ENCODE measurements around the gene TBL1XR1.
"Not testable (repeated sequence)": the region's sequence is repeated elsewhere in the genome, so short reads cannot be mapped to it uniquely, and the experiment has no call there.

Gene TBL1XR1

GRCh38 chr3:177035676-177036075, 161.6 kb downstream of the TBL1XR1 start:
- ChIA-PET POLR2A (ENCODE audit: low non-redundant PET) (no interaction called here), CTCF (no interaction called here)
- H3K27ac ChIP-seq = no peak overlapping the region
- no peak for DNase-seq (ENCODE audit: low spot score)
- TF ChIP-seq CTCF (conservative IDR thresholded peaks at IDR 0.05; ENCODE audit: low read depth) = no peak

- TF ChIP-seq CTCF (conservative IDR thresholded peaks at IDR 0.05; ENCODE audit: low read depth) = no peak
- POLR2A ChIA-PET (ENCODE audit: low non-redundant PET) = no interaction called here
- no peak for DNase-seq (ENCODE audit: low spot score)
- no peak overlapping the region for H3K27ac ChIP-seq
- CTCF ChIA-PET = no interaction called here
Observed at GRCh38 chr3:177034832-177035475, 162.3 kb downstream of the TBL1XR1 start.

GRCh38 chr3:177026505-177027277, 170.6 kb downstream of the TBL1XR1 start:
- POLR2A ChIA-PET (ENCODE audit: low non-redundant PET) = no interaction called here
- CTCF ChIA-PET = interaction anchor here (0.6 to 0.7 kb wide), 5 partner anchors 25 to 394 kb away, joined by 3 to 5 read pairs (median 3); no protein-coding TSS in a partner anchor
- TF ChIP-seq CTCF (conservative IDR thresholded peaks at IDR 0.05; ENCODE audit: low read depth) = no peak
- no peak for DNase-seq (ENCODE audit: low spot score)
- H3K27ac ChIP-seq = no peak overlapping the region

- POLR2A ChIA-PET (ENCODE audit: low non-redundant PET) = no interaction called here
- CTCF ChIA-PET = interaction anchor here (0.6 kb wide), 1 partner anchor 13 kb away, joined by 3 read pairs; no protein-coding TSS in a partner anchor
- DNase-seq (ENCODE audit: low spot score) = no peak
Observed at GRCh38 chr3:177015881-177016280, 181.4 kb downstream of the TBL1XR1 start.

GRCh38 chr3:177013681-177014280, 183.5 kb downstream of the TBL1XR1 start:
- no peak for TF ChIP-seq CTCF (conservative IDR thresholded peaks at IDR 0.05; ENCODE audit: low read depth)
- ChIA-PET CTCF (interaction anchor here (0.6 kb wide), 1 partner anchor 343 kb away, joined by 4 read pairs; no protein-coding TSS in a partner anchor), POLR2A (ENCODE audit: low non-redundant PET) (no interaction called here)
- DNase-seq (ENCODE audit: low spot score) = no peak
- no peak overlapping the region for H3K27ac ChIP-seq

More at GRCh38 chr3:177015881-177016280, 181.4 kb downstream of the TBL1XR1 start:
- no peak for TF ChIP-seq CTCF (conservative IDR thresholded peaks at IDR 0.05; ENCODE audit: low read depth)
- no peak overlapping the region for H3K27ac ChIP-seq

- ChIA-PET POLR2A (ENCODE audit: low non-redundant PET) (no interaction called here), CTCF (interaction anchor here (0.6 to 0.7 kb wide), 2 partner anchors 271 to 770 kb away, joined by 3 to 7 read pairs; no protein-coding TSS in a partner anchor)
- no peak overlapping the region for H3K27ac ChIP-seq
- TF ChIP-seq CTCF (conservative IDR thresholded peaks at IDR 0.05; ENCODE audit: low read depth) = no peak
- no peak for DNase-seq (ENCODE audit: low spot score)
Observed at GRCh38 chr3:177005718-177006405, 191.4 kb downstream of the TBL1XR1 start.

- CTCF ChIA-PET; H3K27ac ChIP-seq; DNase-seq (ENCODE audit: low spot score); POLR2A ChIA-PET (ENCODE audit: low non-redundant PET): not testable (repeated sequence)
Observed at GRCh38 chr3:177000159-177000558, 197.1 kb downstream of the TBL1XR1 start.
